SK-N-DZ (cell line): ENCODE results near the gene CCDC78. TPM values are rescaled to one million over a fixed set of nuclear protein-coding genes. Genes with fewer than 3 reads are reported as not detected.

Experiments
- DNase-seq: peaks from one replicate; pipeline ENCODE4 v3.0.0-alpha.2; 2015; ENCODE audit warnings: low spot score
- polyA plus RNA-seq, 2 experiments: library from polyadenylated mRNA; depleted of rRNA; stranded (reverse); fragments of >200 nt; gene quantifications; 2 replicates each; pipeline ENCODE4 v1.2.3, GENCODE V29; 2014

Gene CCDC78
- polyA plus RNA-seq (2014; cell fraction: cytosol; rRNA removed): 2.7 and 7.0 TPM in 2 replicates
- polyA plus RNA-seq (2014; cell fraction: nucleus; rRNA removed): 129 and 132 TPM in 2 replicates

- no peak for DNase-seq
Measured at GRCh38 chr16:726438-727290, at the start of gene CCDC78, which contains the start of gene HAGHL. CCDC78 (minus strand) TSS chr16:726443; CDS start chr16:726367, 76 bp downstream. HAGHL (plus strand) TSS chr16:727106; CDS start chr16:727510, 404 bp downstream.

GRCh38 chr16:775236-775796 lies 49.1 kb upstream of the CCDC78 start:
- no peak for DNase-seq

GRCh38 chr16:774086-775001 lies 48.1 kb upstream of the CCDC78 start:
- no peak for DNase-seq

- DNase-seq: no peak
Measured at GRCh38 chr16:772959-773358, 46.7 kb upstream of the CCDC78 start.

- no peak for DNase-seq
Measured at GRCh38 chr16:770411-770810, 44.2 kb upstream of the CCDC78 start.

GRCh38 chr16:769934-770333 lies 43.7 kb upstream of the CCDC78 start:
- no peak for DNase-seq

GRCh38 chr16:769184-769784 lies 43.0 kb upstream of the CCDC78 start:
- DNase-seq: no peak

- no peak for DNase-seq
Measured at GRCh38 chr16:768428-768827, 42.2 kb upstream of the CCDC78 start.

GRCh38 chr16:767743-768235 lies 41.5 kb upstream of the CCDC78 start:
- no peak for DNase-seq

GRCh38 chr16:766820-767640 lies 40.8 kb upstream of the CCDC78 start:
- DNase-seq: no peak

- DNase-seq: no peak
Measured at GRCh38 chr16:766008-766819, 40.0 kb upstream of the CCDC78 start.

- DNase-seq: no peak
Measured at GRCh38 chr16:765488-765865, 39.2 kb upstream of the CCDC78 start.

- no peak for DNase-seq
Measured at GRCh38 chr16:764848-765487, 38.7 kb upstream of the CCDC78 start.

GRCh38 chr16:764184-764750 lies 38.0 kb upstream of the CCDC78 start:
- no peak for DNase-seq

GRCh38 chr16:763369-764183 lies 37.3 kb upstream of the CCDC78 start:
- DNase-seq: no peak

- DNase-seq: no peak
Measured at GRCh38 chr16:762595-763268, 36.5 kb upstream of the CCDC78 start.
